Upper lobe of left lung (tissue), 4 donors: Measurements from ENCODE around the gene GLT6D1.

Experiments used
- CTCF ChIP-seq, 6 experiments: fragments of 450-650 bp in 4 of 6; fragments of 200-600 bp in 2 of 6; sonication (generic) in 2 of 6; IDR thresholded peaks; one replicate each; pipeline ENCODE4 v1.5.1; 2016 to 2019; ENCODE audit warnings: antibody characterized with exemption in 6 of 6
- POLR2A ChIP-seq, 4 donors: fragments of 450-650 bp; IDR thresholded peaks; one replicate each; pipeline ENCODE4 v1.5.1; 2016 to 2017; ENCODE audit warnings: antibody characterized with exemption in 4 of 4, mild to moderate bottlenecking in 2 of 4

GRCh38 chr9:135622415-135623020, 16.8 kb downstream of the GLT6D1 start:
- TF ChIP-seq POLR2A (IDR thresholded peaks at IDR 0.05) (no peak), CTCF (IDR thresholded peaks at IDR 0.05) (no peak)
